DOHH2 (cell line): ENCODE measurements around the gene EHD3.

Experiments used
- H3F3A ChIP-seq: fragments of 200-600 bp; sonication (generic), shearing (Covaris generic); 2 replicates; pipeline ENCODE4 v1.6.0; 2016; ENCODE audit warnings: antibody characterized with exemption, mild to moderate bottlenecking; ENCODE audit not compliant: control insufficient read depth, insufficient read depth
- H3K27ac ChIP-seq: fragments of 200-600 bp; sonication (generic); 2 replicates; pipeline ENCODE4 v1.5.1; 2014; ENCODE audit warnings: low read depth, mild to moderate bottlenecking, low read length, moderate library complexity
- H3K27me3 ChIP-seq: fragments of 200-600 bp; sonication (generic); 2 replicates; pipeline ENCODE4 v1.6.1; 2014; ENCODE audit warnings: mild to moderate bottlenecking, low read length, mixed read lengths; ENCODE audit not compliant: control insufficient read depth
- H3K36me3 ChIP-seq: fragments of 200-600 bp; sonication (generic); 2 replicates; pipeline ENCODE4 v1.6.1; 2014; ENCODE audit warnings: mild to moderate bottlenecking, low read length, moderate library complexity, mixed read lengths; ENCODE audit not compliant: control insufficient read depth
- H3K4me1 ChIP-seq: fragments of 200-600 bp; sonication (generic); 2 replicates; pipeline ENCODE4 v1.6.1; 2014; ENCODE audit warnings: mild to moderate bottlenecking, low read length, mixed read lengths; ENCODE audit not compliant: control insufficient read depth
- H3K4me2 ChIP-seq: fragments of 200-600 bp; sonication (generic); 2 replicates; pipeline ENCODE4 v1.6.0; 2014; ENCODE audit warnings: mild to moderate bottlenecking, low read length, moderate library complexity
- H3K4me3 ChIP-seq: fragments of 200-600 bp; sonication (generic); 2 replicates; pipeline ENCODE4 v1.5.1; 2014; ENCODE audit warnings: mild to moderate bottlenecking, low read length, mixed read lengths
- H3K79me2 ChIP-seq: fragments of 200-600 bp; sonication (generic); 2 replicates; pipeline ENCODE4 v1.6.1; 2014; ENCODE audit warnings: mild to moderate bottlenecking, low read length, mixed read lengths; ENCODE audit not compliant: control insufficient read depth
- H3K9me2 ChIP-seq: fragments of 200-600 bp; sonication (generic); replicated peaks from 2 replicates; pipeline ENCODE4 v1.6.1; 2014; ENCODE audit warnings: mild to moderate bottlenecking, low read length, mixed read lengths; ENCODE audit not compliant: control insufficient read depth
- H3K9me3 ChIP-seq: fragments of 200-600 bp; sonication (generic); 2 replicates; pipeline ENCODE4 v1.6.1; 2014; ENCODE audit warnings: antibody characterized with exemption, low read length, mixed read lengths; ENCODE audit not compliant: control insufficient read depth, insufficient read depth
- H4K20me1 ChIP-seq: fragments of 200-600 bp; sonication (generic); 2 replicates; pipeline ENCODE4 v1.6.0; 2014; ENCODE audit warnings: low read depth, mild to moderate bottlenecking, antibody characterized with exemption, low read length, moderate library complexity; ENCODE audit not compliant: control insufficient read depth, insufficient read depth
- CTCF ChIP-seq: fragments of 200-600 bp; sonication (generic); IDR thresholded peaks from one replicate; pipeline ENCODE4 v1.5.1; 2014; ENCODE audit warnings: antibody characterized with exemption, mild to moderate bottlenecking, low read depth, low read length; ENCODE audit not compliant: poor library complexity, severe bottlenecking
- EZH2phosphoT487 ChIP-seq: fragments of 200-600 bp; sonication (generic); IDR thresholded peaks from 2 replicates; pipeline ENCODE4 v1.6.1; 2017; ENCODE audit warnings: borderline replicate concordance, mild to moderate bottlenecking, antibody characterized with exemption, low read length, moderate library complexity, mixed read lengths

Gene EHD3

GRCh38 chr2:31202833-31203232 is 31.1 kb upstream of the EHD3 start:
- Histone ChIP-seq H3K27me3 (no peaks in the 10 kb centered on the region; the same call in 1 of the 2 replicates), H3K79me2 (no peaks in the 10 kb centered on the region), H3K4me1 (no peaks in the 10 kb centered on the region), H3K9me2 (no peaks in the 10 kb centered on the region), H3K27ac (no peak overlapping the region), H4K20me1 (no peaks in the 10 kb centered on the region), H3K9me3 (no peaks in the 10 kb centered on the region), H3K4me2 (no peak overlapping the region), H3K36me3 (no peaks in the 10 kb centered on the region), H3K4me3 (no peak overlapping the region), H3F3A (no peaks in the 10 kb centered on the region)
- TF ChIP-seq EZH2phosphoT487 (no peak), CTCF (no peak)

GRCh38 chr2:31203916-31204315 is 30.0 kb upstream of the EHD3 start:
- H3K27ac ChIP-seq, result no peak overlapping the region
- H3K9me3 ChIP-seq, result no peaks in the 10 kb centered on the region
- no peaks in the 10 kb centered on the region for H3K36me3 ChIP-seq
- H3K79me2 ChIP-seq, result no peaks in the 10 kb centered on the region
- no peak overlapping the region for H3K4me3 ChIP-seq
- TF ChIP-seq CTCF (no peak), EZH2phosphoT487 (no peak)
- peaks cover 8% of the 10 kb centered on the region for H3K4me1 ChIP-seq
- H3F3A ChIP-seq, result no peaks in the 10 kb centered on the region
- H4K20me1 ChIP-seq, result no peaks in the 10 kb centered on the region
- H3K27me3 ChIP-seq, result no peaks in the 10 kb centered on the region; the same call in 1 of the 2 replicates
- H3K4me2 ChIP-seq, result no peak overlapping the region
- H3K9me2 ChIP-seq, result no peaks in the 10 kb centered on the region

GRCh38 chr2:31204783-31205182 is 29.2 kb upstream of the EHD3 start:
- H3K27me3 ChIP-seq, result no peaks in the 10 kb centered on the region; the same call in 1 of the 2 replicates
- no peaks in the 10 kb centered on the region for H3K9me3 ChIP-seq
- H3K36me3 ChIP-seq, result no peaks in the 10 kb centered on the region
- no peaks in the 10 kb centered on the region for H3F3A ChIP-seq
- no peaks in the 10 kb centered on the region for H3K79me2 ChIP-seq
- no peaks in the 10 kb centered on the region for H3K9me2 ChIP-seq
- peaks cover 12% of the 10 kb centered on the region for H3K4me1 ChIP-seq
- no peak overlapping the region for H3K4me3 ChIP-seq
- TF ChIP-seq CTCF (no peak), EZH2phosphoT487 (no peak)
- H4K20me1 ChIP-seq, result no peaks in the 10 kb centered on the region
- no peak overlapping the region for H3K4me2 ChIP-seq
- no peak overlapping the region for H3K27ac ChIP-seq

DNA sequence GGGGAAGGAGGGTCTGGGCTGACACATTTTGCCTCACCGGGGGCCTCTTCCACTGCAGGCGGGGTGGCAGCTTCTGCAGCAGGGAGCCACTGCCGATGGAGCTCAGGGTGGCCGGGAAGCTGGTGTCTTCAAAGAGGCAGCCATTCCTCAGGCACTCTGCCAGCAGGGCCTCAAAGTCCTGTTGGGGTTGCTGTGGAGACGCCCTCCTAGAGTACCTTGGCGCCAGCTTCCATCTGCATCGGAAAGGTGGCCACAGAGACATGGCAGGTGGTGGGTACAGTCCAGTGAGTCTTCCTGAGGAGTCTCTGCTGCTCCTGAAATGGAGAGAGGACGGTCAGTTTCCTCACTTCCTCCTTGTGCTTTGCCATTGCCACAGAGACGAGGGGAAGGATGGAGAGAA is 28.8 kb upstream of the EHD3 start:
- Histone ChIP-seq H3K9me2 (no peaks in the 10 kb centered on the region), H3K4me2 (no peak overlapping the region)

More for the DNA sequence above, 28.8 kb upstream of the EHD3 start:
- H3K36me3 ChIP-seq, result no peaks in the 10 kb centered on the region
- no peaks in the 10 kb centered on the region for H3K79me2 ChIP-seq
- TF ChIP-seq EZH2phosphoT487, result no peak
- TF ChIP-seq CTCF, result no peak
- no peaks in the 10 kb centered on the region; the same call in 1 of the 2 replicates for H3K27me3 ChIP-seq
- no peak overlapping the region for H3K27ac ChIP-seq
- H4K20me1 ChIP-seq, result no peaks in the 10 kb centered on the region
- no peak overlapping the region for H3K4me3 ChIP-seq
- no peaks in the 10 kb centered on the region for H3K9me3 ChIP-seq
- H3K4me1 ChIP-seq, result peaks cover 12% of the 10 kb centered on the region
- no peaks in the 10 kb centered on the region for H3F3A ChIP-seq
